Right lobe of liver (tissue), 4 donors: ENCODE measurements around the gene PPA2.

Source experiments
- POLR2A ChIP-seq: fragments of 450-650 bp; IDR thresholded peaks from one replicate; pipeline ENCODE4 v1.6.1; 2017; ENCODE audit warnings: antibody characterized with exemption, mild to moderate bottlenecking
- TF ChIP-seq, protein P1 (sequence below), 4 donors: fragments of 200-600 bp in 3 of 4; fragments of 450-650 bp in 1 of 4; IDR thresholded peaks; one replicate each; pipeline versions ENCODE4 v1.5.1 to v1.8.0; 2016 to 2022; ENCODE audit warnings: antibody characterized with exemption in 4 of 4, mild to moderate bottlenecking in 2 of 4
- donor health status: DM: no; HTN: no; CAD: no.
- donor health status: DM: no; HTN: no; CAD: no.
- donor health status: DM: no; HTN: yes; CAD: no.

DNA sequence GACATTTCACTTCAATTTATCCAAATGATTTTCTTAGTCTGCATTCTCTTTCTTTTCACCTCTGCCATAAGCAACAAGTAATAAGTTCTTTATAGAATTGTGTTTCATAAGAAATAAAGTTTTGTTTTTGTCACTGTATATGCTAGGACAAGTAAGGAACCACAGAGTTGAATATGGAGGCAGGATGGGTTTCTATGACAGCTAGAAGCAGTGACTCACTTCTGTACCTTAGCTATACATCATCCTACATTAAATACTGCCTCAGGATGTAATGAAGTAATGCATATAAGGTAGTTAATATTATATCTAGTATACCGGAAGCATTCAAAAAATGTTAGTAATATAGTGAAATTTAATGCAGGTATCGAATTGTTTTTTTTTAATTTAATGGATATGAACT, 128.0 kb downstream of the PPA2 start:
- TF ChIP-seq, protein P1, sequence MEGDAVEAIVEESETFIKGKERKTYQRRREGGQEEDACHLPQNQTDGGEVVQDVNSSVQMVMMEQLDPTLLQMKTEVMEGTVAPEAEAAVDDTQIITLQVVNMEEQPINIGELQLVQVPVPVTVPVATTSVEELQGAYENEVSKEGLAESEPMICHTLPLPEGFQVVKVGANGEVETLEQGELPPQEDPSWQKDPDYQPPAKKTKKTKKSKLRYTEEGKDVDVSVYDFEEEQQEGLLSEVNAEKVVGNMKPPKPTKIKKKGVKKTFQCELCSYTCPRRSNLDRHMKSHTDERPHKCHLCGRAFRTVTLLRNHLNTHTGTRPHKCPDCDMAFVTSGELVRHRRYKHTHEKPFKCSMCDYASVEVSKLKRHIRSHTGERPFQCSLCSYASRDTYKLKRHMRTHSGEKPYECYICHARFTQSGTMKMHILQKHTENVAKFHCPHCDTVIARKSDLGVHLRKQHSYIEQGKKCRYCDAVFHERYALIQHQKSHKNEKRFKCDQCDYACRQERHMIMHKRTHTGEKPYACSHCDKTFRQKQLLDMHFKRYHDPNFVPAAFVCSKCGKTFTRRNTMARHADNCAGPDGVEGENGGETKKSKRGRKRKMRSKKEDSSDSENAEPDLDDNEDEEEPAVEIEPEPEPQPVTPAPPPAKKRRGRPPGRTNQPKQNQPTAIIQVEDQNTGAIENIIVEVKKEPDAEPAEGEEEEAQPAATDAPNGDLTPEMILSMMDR (IDR thresholded peaks at IDR 0.05), result no peak
- TF ChIP-seq POLR2A, result no peak
